ENCODE measurements around the gene KLHL35. TPM values are rescaled to one million over a fixed set of nuclear protein-coding genes. Genes with fewer than 3 reads are reported as not detected.

KLHL35 gene
- total and polyA plus RNA-seq, 12 donors: 0.25 to 3.5 (median 0.93) TPM

DNA sequence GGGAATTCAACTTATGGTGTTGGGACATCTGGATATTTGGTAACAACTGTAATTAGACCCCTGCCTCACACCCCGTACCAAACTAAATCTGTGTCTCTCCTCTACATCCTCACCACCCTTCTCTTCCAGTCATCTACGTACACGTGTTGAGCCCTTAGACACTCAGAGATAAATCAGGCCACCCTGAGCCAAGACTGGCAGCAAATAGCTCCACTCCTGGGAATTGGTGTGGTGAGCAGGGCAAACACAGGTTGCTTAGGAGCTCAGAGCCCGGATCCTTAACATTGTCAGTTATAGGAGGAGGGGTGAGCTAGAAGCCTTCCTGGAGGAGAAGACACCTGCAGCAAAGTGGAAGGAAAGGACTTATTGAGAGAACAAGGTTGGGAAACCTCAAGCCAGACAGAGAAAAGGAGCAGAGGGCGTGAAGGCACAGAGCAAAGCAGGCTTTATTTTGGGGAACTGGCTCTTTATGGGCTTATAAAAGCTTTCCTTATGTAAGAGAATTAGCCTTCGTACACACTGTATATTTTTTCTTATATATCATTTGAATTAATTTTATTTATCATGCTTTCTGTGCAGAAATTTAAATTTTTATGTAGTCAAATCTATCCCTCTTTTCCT, 36.9 kb upstream of the KLHL35 start:
- Histone ChIP-seq H3K36me3 (replicated peaks in 1 of 2) (no peaks in the 10 kb centered on the region), H3K4me1 (replicated peaks in 1 of 2) (peaks cover 7 to 39% of the 10 kb centered on the region in 2 donors), H3K27me3 (no peaks in the 10 kb centered on the region), H3K9me3 (replicated peaks in 1 of 3) (no peaks in the 10 kb centered on the region), H3K4me3 (no peak overlapping the region), H3K27ac (peak overlapping the region in 2 of 5 donors; percentile 68 to 84)
- 64 to 77% (median 68%) methylated on average over 6 of the region's 6 CpGs for WGBS, 4 donors
- no peak for DNase-seq
- intact Hi-C loops (cut with DNase I): no loop called here
- TF ChIP-seq, protein P1, sequence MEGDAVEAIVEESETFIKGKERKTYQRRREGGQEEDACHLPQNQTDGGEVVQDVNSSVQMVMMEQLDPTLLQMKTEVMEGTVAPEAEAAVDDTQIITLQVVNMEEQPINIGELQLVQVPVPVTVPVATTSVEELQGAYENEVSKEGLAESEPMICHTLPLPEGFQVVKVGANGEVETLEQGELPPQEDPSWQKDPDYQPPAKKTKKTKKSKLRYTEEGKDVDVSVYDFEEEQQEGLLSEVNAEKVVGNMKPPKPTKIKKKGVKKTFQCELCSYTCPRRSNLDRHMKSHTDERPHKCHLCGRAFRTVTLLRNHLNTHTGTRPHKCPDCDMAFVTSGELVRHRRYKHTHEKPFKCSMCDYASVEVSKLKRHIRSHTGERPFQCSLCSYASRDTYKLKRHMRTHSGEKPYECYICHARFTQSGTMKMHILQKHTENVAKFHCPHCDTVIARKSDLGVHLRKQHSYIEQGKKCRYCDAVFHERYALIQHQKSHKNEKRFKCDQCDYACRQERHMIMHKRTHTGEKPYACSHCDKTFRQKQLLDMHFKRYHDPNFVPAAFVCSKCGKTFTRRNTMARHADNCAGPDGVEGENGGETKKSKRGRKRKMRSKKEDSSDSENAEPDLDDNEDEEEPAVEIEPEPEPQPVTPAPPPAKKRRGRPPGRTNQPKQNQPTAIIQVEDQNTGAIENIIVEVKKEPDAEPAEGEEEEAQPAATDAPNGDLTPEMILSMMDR (IDR thresholded peaks at IDR 0.05): no peak
- no peak for TF ChIP-seq POLR2A (IDR thresholded peaks at IDR 0.05)

DNA sequence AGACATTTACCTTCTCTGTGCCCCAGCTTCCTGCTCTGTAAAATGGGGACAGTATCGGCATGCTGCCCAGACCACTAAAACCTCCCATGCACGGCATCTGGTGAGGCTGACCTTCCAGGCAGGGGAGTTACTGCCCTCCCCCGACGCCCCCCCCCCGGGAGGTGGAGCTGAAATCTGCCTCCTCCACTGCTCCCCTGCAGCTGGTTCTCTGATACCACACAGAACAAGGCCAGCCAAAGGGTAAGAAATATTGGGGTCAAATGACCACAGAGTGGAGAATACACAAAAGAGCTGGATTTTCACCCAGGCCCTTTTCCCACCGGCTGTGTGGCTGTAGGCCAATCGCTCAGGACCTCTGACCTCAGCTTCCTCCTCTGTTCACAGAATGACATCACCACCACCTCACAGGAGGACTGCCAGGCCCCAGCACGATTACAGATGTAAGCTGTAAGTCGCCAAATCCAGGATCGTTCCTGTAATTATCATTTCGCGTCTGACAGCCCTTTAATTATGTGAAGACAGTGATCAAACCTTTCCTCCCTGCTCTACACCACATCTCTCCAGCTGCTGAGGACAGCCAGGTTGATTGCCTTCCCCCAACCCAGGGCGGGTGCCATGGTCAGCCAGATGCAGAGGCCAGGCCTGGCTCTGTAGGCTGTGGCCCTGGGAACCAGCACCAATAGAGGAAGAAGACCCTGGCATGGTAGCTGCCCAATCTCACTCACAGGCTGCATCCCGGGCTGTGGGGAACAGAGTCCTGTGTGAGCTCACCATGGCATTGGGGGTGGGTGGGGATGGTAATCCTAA, 35.7 kb upstream of the KLHL35 start:
- Histone ChIP-seq H3K27ac (peak overlapping the region in 3 of 5 donors; percentile 6 to 84 (median 68)), H3K4me1 (replicated peaks in 1 of 2) (peaks cover 7 to 30% of the 10 kb centered on the region in 2 donors), H3K36me3 (replicated peaks in 1 of 2) (no peaks in the 10 kb centered on the region), H3K27me3 (no peaks in the 10 kb centered on the region), H3K9me3 (replicated peaks in 1 of 3) (no peaks in the 10 kb centered on the region), H3K4me3 (no peak overlapping the region)
- TF ChIP-seq, protein P1 (IDR thresholded peaks at IDR 0.05): no peak
- TF ChIP-seq POLR2A (IDR thresholded peaks at IDR 0.05): no peak
- DNase-seq: peak; percentile 35 to 91 (median 68)
- WGBS, 4 donors: 30 to 57% (median 45%) methylated on average over 6 to 14 of the region's 14 CpGs
- intact Hi-C loops (cut with DNase I): no loop called here

DNA sequence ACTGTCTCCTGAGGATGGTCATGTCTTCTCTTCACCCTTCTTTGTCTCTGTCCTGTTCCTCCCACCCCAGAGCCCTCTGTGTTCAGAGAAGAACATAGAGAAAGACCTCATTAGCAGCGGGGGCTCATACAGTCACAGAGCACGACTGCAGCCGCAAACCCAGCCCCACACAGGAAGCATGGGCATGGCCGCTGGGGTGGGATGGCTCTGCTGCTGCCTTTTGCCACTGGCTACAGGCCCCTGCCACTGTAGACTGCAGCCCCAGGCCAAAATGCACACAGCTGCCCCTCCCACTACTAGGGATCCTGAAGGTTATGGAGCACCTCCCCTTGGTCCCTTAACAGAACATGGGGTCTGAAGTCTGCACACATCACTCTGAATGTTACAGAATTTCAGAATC, 34.9 kb upstream of the KLHL35 start:
- Histone ChIP-seq H3K4me1 (replicated peaks in 1 of 2) (peaks cover 7 to 33% of the 10 kb centered on the region in 2 donors), H3K27ac (peak overlapping the region in 2 of 5 donors; percentile 68 to 84), H3K27me3 (no peaks in the 10 kb centered on the region), H3K36me3 (replicated peaks in 1 of 2) (no peaks in the 10 kb centered on the region), H3K4me3 (no peak overlapping the region), H3K9me3 (replicated peaks in 1 of 3) (no peaks in the 10 kb centered on the region)
- WGBS, 4 donors: 79 to 100% (median 85%) methylated on average over 3 to 4 of the region's 4 CpGs
- TF ChIP-seq, protein P1 (IDR thresholded peaks at IDR 0.05): no peak
- TF ChIP-seq POLR2A (IDR thresholded peaks at IDR 0.05): no peak
- intact Hi-C loops (cut with DNase I): no loop called here
- no peak for DNase-seq

DNA sequence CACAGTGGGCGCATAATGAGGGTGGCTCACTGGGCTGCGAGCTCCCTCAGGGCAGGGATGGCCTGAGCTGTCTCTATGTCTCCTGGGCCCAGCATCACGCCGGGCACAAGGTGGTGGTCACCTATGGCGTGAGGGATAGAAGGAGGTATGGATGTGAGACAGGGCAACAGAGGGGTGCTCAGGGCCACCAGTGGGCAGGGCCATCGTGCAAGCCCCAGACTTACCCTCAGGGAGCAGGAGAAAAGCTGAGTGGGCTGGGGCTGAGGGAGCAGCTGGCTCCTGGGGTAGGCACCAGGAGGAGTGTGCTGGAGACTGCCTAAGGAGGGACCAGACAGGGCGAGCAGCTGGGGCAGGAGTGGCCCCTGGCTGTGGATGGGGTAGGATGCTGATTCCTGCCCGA, 34.3 kb upstream of the KLHL35 start:
- 80 to 97% (median 92%) methylated on average over 2 to 8 of the region's 8 CpGs for WGBS, 4 donors
- peak overlapping the region in 2 of 5 donors; percentile 30 to 84 for H3K27ac ChIP-seq
- TF ChIP-seq POLR2A (IDR thresholded peaks at IDR 0.05): no peak
- TF ChIP-seq, protein P1 (IDR thresholded peaks at IDR 0.05): no peak
- no peaks in the 10 kb centered on the region for H3K36me3 ChIP-seq (replicated peaks in 1 of 2)
- H3K9me3 ChIP-seq (replicated peaks in 1 of 3): no peaks in the 10 kb centered on the region
- no peaks in the 10 kb centered on the region for H3K27me3 ChIP-seq
- no peak for DNase-seq
- intact Hi-C loops (cut with DNase I): no loop called here
- no peak overlapping the region for H3K4me3 ChIP-seq
- H3K4me1 ChIP-seq (replicated peaks in 1 of 2): peaks cover 7 to 33% of the 10 kb centered on the region in 2 donors
